ENCODE measurements around the gene UNKL.

DNA sequence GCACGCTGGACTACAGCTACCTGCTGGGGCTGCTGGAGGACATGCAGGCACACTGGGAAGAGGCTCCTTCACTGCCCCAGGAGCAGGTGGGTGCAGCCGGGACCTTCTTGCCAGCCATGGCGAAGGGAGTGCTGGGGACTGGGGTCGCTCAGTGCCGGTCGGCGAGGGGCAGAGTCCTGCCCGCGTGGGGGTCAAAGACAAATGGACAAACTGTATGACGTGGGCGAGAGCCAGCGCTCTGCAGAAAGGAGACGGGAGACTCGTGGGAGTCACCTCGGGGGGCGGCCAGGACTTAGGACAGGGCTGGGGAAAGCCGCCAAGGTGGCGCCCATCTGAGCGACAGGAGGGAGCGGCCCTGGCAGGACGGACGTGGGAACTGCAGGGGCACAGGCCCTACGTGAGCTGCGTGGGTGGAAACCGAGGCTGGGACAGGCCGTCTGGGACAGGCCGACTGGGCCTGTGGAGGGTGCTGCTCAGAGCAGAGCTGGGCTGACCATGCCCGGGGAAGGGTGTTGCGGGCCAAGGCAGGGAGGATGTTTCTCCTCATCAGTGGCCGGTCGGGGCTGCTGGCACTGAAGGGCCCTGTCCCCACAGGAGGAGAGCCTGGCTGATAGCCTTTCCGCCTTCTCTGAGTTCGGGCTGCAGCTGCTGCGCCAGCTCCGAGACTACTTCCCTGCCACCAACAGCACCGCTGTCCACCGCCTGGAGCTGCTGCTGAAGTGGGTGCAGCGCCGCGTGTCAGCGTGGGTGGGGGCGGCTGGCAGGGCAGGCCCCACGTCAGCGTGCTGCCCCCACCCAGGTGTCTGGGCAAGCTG is 70.9 kb downstream of the UNKL start:
- TF ChIP-seq, protein P1, sequence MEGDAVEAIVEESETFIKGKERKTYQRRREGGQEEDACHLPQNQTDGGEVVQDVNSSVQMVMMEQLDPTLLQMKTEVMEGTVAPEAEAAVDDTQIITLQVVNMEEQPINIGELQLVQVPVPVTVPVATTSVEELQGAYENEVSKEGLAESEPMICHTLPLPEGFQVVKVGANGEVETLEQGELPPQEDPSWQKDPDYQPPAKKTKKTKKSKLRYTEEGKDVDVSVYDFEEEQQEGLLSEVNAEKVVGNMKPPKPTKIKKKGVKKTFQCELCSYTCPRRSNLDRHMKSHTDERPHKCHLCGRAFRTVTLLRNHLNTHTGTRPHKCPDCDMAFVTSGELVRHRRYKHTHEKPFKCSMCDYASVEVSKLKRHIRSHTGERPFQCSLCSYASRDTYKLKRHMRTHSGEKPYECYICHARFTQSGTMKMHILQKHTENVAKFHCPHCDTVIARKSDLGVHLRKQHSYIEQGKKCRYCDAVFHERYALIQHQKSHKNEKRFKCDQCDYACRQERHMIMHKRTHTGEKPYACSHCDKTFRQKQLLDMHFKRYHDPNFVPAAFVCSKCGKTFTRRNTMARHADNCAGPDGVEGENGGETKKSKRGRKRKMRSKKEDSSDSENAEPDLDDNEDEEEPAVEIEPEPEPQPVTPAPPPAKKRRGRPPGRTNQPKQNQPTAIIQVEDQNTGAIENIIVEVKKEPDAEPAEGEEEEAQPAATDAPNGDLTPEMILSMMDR (IDR thresholded peaks at IDR 0.05): peak in 1 of 5 experiments; percentile 10
- TF ChIP-seq POLR2A (IDR thresholded peaks at IDR 0.05) (peak; percentile 55), POLR2AphosphoS5 (IDR thresholded peaks at IDR 0.05) (peak in 1 of 3 donors; percentile 17)
